Tongue (tissue), 2 donors: ENCODE data around the gene WSCD1. TPM values are rescaled to one million over a fixed set of nuclear protein-coding genes. Genes with fewer than 3 reads are reported as not detected.

ENCODE experiments used
- DNase-seq: peaks from one replicate; pipeline ENCODE4 v3.0.0-alpha.2; 2015
- total RNA-seq: library from RNA; depleted of rRNA; stranded (reverse); fragments of >200 nt; gene quantifications from one replicate; pipeline ENCODE4 v1.2.3, GENCODE V29; 2014

Gene WSCD1
- total RNA-seq, 1 donor from 2014 or later, result 29.5 TPM

DNA sequence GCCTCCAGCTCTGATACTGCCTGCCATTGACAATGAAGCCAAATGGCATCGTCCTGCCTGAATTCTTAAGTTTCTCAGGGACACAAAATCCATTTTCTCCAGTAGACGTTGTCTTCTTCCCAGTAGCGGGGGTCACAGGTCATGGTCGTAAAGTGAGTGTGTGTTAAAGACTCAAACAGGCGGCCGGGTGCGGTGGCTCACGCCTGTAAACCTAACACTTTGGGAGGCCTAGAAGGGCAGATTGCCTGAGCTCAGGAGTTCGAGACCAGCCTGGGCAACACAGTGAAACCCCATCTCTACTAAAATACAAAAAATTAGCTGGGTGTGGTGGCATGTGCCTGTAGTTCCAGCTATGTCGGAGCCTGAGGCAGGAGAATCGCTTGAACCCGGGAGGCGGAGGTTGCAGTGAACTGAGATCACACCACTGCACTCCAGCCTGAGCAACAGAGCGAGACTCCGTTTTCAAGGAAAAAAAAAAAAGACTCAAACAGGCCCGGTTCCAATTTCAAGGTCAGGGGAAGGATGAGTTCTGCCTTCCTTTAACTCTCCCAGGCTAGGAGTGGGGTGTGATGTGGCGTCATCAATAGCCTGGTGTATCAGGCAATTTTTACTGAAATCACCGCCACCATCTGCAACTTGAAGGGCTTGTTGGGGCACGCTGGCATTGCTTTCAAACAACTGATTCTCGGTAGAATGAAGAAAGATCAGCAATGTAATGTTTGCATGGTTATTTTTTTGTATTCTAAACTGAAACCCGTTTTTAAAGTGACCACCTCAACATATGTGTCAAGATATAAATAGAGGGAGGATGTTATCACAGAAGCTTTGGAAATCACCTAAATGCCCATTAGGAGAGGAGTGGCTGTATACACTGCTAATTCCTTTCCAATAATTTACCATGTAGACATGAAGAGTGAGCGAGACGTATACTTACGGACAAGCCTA lies 91.0 kb downstream of the WSCD1 start:
- no peak for DNase-seq

DNA sequence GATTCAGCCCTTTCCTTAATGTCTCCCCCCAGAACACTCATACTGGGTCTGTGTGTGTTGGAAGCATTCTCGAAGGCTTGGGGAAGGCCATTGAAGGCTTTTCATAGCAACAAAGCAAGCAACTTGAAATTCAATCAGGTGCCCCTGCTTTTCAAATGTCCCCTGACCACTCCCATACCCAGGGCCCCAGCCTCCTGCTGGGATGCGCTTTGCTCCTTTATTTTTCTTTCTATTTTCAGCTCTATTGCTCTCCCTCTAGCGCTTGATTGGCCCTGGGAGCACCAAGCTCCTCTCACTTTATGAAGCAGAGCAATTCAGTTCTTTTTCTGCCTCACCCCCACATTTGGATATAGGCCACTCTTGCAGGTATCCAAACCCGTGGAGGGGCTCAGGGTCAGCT lies 92.0 kb downstream of the WSCD1 start:
- no peak for DNase-seq

DNA sequence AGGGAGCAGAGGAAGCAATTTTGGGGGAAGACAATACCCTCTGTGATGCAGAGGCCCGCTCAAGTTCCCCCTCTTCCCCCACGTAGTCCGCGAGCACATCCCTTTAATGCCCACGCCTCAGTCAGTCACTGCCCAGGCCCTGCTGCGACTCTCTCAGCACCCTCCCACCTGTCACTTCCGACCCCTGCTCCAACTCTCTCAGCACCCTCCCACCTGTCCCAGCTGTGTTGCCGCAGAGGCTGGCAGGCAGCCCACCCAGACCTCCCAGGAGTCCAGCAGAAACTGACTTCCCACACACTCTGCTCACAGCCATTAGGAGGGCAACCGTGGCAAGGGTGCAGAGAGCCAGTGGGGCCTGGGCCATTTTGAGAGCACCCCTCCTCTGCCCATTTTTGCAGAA lies 92.7 kb downstream of the WSCD1 start:
- peak; percentile 69 for DNase-seq

GRCh38 chr17:6163612-6164333 lies 93.6 kb downstream of the WSCD1 start:
- peak; percentile 77 for DNase-seq

GRCh38 chr17:6164996-6165395 lies 94.8 kb downstream of the WSCD1 start:
- DNase-seq, result no peak

DNA sequence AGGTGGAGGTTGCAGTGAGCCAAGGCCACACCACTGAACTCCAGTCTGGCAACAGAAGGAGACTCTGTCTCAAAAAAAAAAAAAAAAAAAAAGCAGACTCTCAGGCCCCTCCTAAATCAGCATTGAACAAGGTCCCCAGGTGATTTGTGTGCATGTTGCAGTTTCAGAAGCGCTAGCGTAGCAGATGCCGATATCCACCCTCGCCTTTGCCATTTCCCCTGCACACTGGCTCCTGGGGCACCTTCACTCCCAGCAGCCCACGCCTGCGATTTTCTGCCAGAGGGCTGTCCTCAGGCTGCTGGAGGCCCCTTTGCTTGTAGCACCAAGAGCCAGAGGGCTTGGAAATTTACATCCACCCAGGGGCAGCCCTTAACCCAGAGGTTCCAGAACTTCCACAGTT lies 95.6 kb downstream of the WSCD1 start:
- no peak for DNase-seq

GRCh38 chr17:6166492-6167179 lies 96.5 kb downstream of the WSCD1 start:
- DNase-seq, result peak; percentile 33

- no peak for DNase-seq
Measured at GRCh38 chr17:6168296-6168695, 98.1 kb downstream of the WSCD1 start.

DNA sequence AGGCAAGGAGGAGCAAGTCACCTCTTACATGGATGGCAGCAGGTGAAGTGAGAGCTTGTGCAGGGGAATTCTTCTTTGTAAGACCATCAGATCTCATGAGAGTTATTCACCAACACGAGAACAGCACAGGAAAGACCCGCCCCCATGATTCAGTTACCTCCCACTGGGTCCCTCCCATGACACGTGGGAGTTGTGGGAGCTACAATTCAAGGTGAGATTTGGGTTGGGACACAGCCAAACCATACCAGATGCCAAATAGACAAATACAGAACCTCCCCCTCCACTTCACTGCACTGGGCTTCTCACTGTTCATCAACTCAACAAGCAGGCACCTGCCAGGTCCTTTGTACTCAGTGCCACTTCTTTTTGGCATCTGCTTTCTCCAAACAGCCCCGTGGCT lies 100.2 kb downstream of the WSCD1 start:
- no peak for DNase-seq

DNA sequence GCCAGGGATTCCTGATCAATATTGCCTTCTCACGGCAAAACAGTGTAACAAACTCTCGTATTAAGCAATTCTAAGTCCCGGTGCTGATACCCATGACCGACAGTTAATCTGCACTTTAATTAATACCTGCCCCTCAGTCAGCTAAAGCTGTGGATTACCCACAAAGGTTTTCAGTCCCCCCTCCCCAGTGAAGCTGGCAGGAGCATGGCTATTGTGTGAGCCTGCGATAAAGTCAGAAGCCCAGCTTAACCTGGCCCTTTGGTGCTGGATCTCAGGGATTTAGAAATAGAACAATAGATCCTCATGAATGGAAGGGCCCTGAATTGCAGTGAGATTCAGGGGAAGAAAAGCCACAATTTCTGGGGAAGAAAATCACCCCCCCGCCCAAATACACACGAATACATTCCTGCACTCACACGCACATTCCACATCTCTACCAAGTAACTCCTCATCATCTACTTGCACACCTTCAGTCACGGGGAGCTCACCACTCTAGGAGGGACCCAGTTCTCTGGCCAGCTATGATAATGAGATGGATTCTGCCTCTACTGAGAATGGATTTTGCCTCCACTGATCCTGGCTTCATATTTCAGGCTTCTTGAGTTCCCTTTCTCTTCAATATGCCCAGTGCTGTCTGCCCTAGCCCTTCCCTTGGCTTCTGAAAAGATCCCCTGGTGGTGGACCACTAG lies 102.6 kb downstream of the WSCD1 start:
- DNase-seq, result no peak

- DNase-seq, result no peak
Measured at GRCh38 chr17:6173653-6174052, 103.5 kb downstream of the WSCD1 start.
